ENCODE measurements around the gene CPSF4L.

- TF ChIP-seq POGK (CRISPR knock-in tag; conservative IDR thresholded peaks at IDR 0.05): no peak
- TF ChIP-seq ZNF274 (CRISPR knock-in tag; IDR thresholded peaks at IDR 0.05): no peak
- no peak for TF ChIP-seq TAF1 (CRISPR knock-in tag; IDR thresholded peaks at IDR 0.05)
- no peak for TF ChIP-seq BRF2 (CRISPR knock-in tag; IDR thresholded peaks at IDR 0.05)
- no peak for TF ChIP-seq ZNF564 (CRISPR knock-in tag; IDR thresholded peaks at IDR 0.05)
- no peak for TF ChIP-seq CTCF (CRISPR knock-in tag; IDR thresholded peaks at IDR 0.05)
- no peak for TF ChIP-seq ATF6 (CRISPR knock-in tag; conservative IDR thresholded peaks at IDR 0.05)
These were observed 33.7 kb downstream of the CPSF4L start for GRCh38 chr17:73227944-73228343.

Measured in HepG2 (cell line).